Lower lobe of right lung (tissue), 2 donors: ENCODE data around the gene AKT1S1. TPM values are rescaled to one million over a fixed set of nuclear protein-coding genes. Genes with fewer than 3 reads are reported as not detected.

ENCODE experiments used
- ATAC-seq, 2 donors: fragments of 200-7000 bp; cut with Tn5 transposase; one replicate each; pipeline ENCODE4 v1.9.1; 2020 to 2022; ENCODE audit warnings: mild to moderate bottlenecking in 2 of 2, moderate library complexity in 2 of 2
- DNase-seq: peaks from one replicate; pipeline ENCODE4 v3.0.0-alpha.2; 2020
- H3K27ac ChIP-seq: fragments of 200-600 bp; one replicate; pipeline ENCODE4 v1.8.0; 2022
- H3K27me3 ChIP-seq: fragments of 200-600 bp; one replicate; pipeline ENCODE4 v1.8.0; 2022; ENCODE audit warnings: low read depth
- H3K36me3 ChIP-seq: fragments of 200-600 bp; one replicate; pipeline ENCODE4 v1.8.0; 2022; ENCODE audit warnings: mild to moderate bottlenecking
- H3K4me1 ChIP-seq: fragments of 200-600 bp; one replicate; pipeline ENCODE4 v1.8.0; 2022
- H3K4me3 ChIP-seq: fragments of 200-600 bp; one replicate; pipeline ENCODE4 v1.8.0; 2022; ENCODE audit warnings: mild to moderate bottlenecking
- H3K9me3 ChIP-seq: fragments of 200-600 bp; one replicate; pipeline ENCODE4 v1.8.0; 2022
- CTCF ChIP-seq: fragments of 200-600 bp; IDR thresholded peaks from one replicate; pipeline ENCODE4 v1.8.0; 2022; ENCODE audit warnings: antibody characterized with exemption, mild to moderate bottlenecking
- intact Hi-C: fragments of 100-400 bp; cut with DNase I; formaldehyde crosslinking; loops from one replicate; pipeline ENCODE4 v1.11.0; 2022
- total RNA-seq: library from RNA; stranded (reverse); fragmentation: NEBNext Ultra II Directional; extraction: Animal tissue kit (Norgen Biotek cat#: 25700); gene quantifications from one replicate; pipeline ENCODE4 v1.2.1, GENCODE V29; 2021
- donor health status: DM: no; HTN: yes; CAD: no; lungs with severe emphysema.

AKT1S1 gene
- total RNA-seq, 1 donor from 2014 or later = 29.7 TPM

- H3K27ac ChIP-seq = no peak overlapping the region
- H3K4me1 ChIP-seq = peaks cover 16% of the 10 kb centered on the region
- ATAC-seq = no peak
- H3K27me3 ChIP-seq = peaks cover 3% of the 10 kb centered on the region
- no peak for DNase-seq
- TF ChIP-seq CTCF = no peak
- H3K36me3 ChIP-seq = peaks cover 6% of the 10 kb centered on the region
- intact Hi-C loops = no loop called here
- no peak overlapping the region for H3K4me3 ChIP-seq
- no peaks in the 10 kb centered on the region for H3K9me3 ChIP-seq
These were observed 14.2 kb upstream of the AKT1S1 start for GRCh38 chr19:49891393-49891792.

- Histone ChIP-seq H3K27ac (no peak overlapping the region), H3K4me3 (peak overlapping the region; percentile 53)
- peak; percentile 78 to 83 for ATAC-seq
These were observed 13.5 kb upstream of the AKT1S1 start for GRCh38 chr19:49890349-49891311.

GRCh38 chr19:49889687-49890348 is 12.7 kb upstream of the AKT1S1 start:
- H3K27ac ChIP-seq = no peak overlapping the region
- peak; percentile 86 for TF ChIP-seq CTCF
- ATAC-seq (peak; percentile 84 to 85), DNase-seq (peak; percentile 86)
- peaks cover 22% of the 10 kb centered on the region for H3K36me3 ChIP-seq
- no peaks in the 10 kb centered on the region for H3K9me3 ChIP-seq
- H3K4me1 ChIP-seq = peaks cover 10% of the 10 kb centered on the region
- H3K4me3 ChIP-seq = peak overlapping the region; percentile 53
- H3K27me3 ChIP-seq = peaks cover 3% of the 10 kb centered on the region
- intact Hi-C loops = no loop called here

More at GRCh38 chr19:49890349-49891311, 13.5 kb upstream of the AKT1S1 start:
- Histone ChIP-seq H3K36me3 (peaks cover 14% of the 10 kb centered on the region), H3K9me3 (no peaks in the 10 kb centered on the region), H3K27me3 (peaks cover 3% of the 10 kb centered on the region), H3K4me1 (peaks cover 10% of the 10 kb centered on the region)
- DNase-seq = peak; percentile 71
- no peak for TF ChIP-seq CTCF
- intact Hi-C loops = no loop called here

- intact Hi-C loops = no loop called here
- no peak overlapping the region for H3K4me3 ChIP-seq
- no peak overlapping the region for H3K27ac ChIP-seq
- peaks cover 29% of the 10 kb centered on the region for H3K36me3 ChIP-seq
- peaks cover 3% of the 10 kb centered on the region for H3K27me3 ChIP-seq
- no peak for DNase-seq
- H3K9me3 ChIP-seq = no peaks in the 10 kb centered on the region
- H3K4me1 ChIP-seq = peaks cover 10% of the 10 kb centered on the region
- ATAC-seq = no peak
- no peak for TF ChIP-seq CTCF
These were observed 12.0 kb upstream of the AKT1S1 start for GRCh38 chr19:49889038-49889686.

GRCh38 chr19:49888510-49888824 is 11.3 kb upstream of the AKT1S1 start:
- H3K4me3 ChIP-seq = no peak overlapping the region
- no peak for ATAC-seq

More at GRCh38 chr19:49888510-49888824, 11.3 kb upstream of the AKT1S1 start:
- DNase-seq = no peak
- TF ChIP-seq CTCF = no peak
- Histone ChIP-seq H3K27ac (no peak overlapping the region), H3K27me3 (peaks cover 3% of the 10 kb centered on the region), H3K9me3 (no peaks in the 10 kb centered on the region), H3K36me3 (peaks cover 36% of the 10 kb centered on the region), H3K4me1 (peaks cover 10% of the 10 kb centered on the region)
- intact Hi-C loops = no loop called here
